Esophagus (tissue), 2 donors: ENCODE data around the gene GPR32. TPM values are rescaled to one million over a fixed set of nuclear protein-coding genes. Genes with fewer than 3 reads are reported as not detected.

Experiments used
- H3K27ac ChIP-seq, 2 donors: one replicate each; pipeline ENCODE4 v1.5.1; 2013; ENCODE audit warnings: low read depth in 2 of 2, mild to moderate bottlenecking in 2 of 2, inconsistent platforms in 1 of 2, low read length in 1 of 2, moderate library complexity in 1 of 2
- H3K27me3 ChIP-seq, 2 donors: one replicate each; pipeline ENCODE4 v1.6.1; 2013; ENCODE audit warnings: low read length in 2 of 2, control low read depth in 1 of 2, mild to moderate bottlenecking in 1 of 2; ENCODE audit not compliant: insufficient read depth in 2 of 2, control insufficient read depth in 1 of 2
- H3K36me3 ChIP-seq, 2 donors: one replicate each; pipeline ENCODE4 v1.6.1; 2013; ENCODE audit warnings: low read length in 1 of 2; ENCODE audit not compliant: control insufficient read depth in 2 of 2, insufficient read depth in 2 of 2
- H3K4me1 ChIP-seq, 2 donors: one replicate each; pipeline ENCODE4 v1.6.1; 2013; ENCODE audit warnings: low read length in 1 of 2; ENCODE audit not compliant: control insufficient read depth in 2 of 2, insufficient read depth in 2 of 2
- H3K4me3 ChIP-seq, 2 donors: one replicate each; pipeline ENCODE4 v1.5.1; 2013; ENCODE audit warnings: low read length in 2 of 2, mild to moderate bottlenecking in 2 of 2, low read depth in 1 of 2, moderate library complexity in 1 of 2
- H3K9me3 ChIP-seq, 2 donors: one replicate each; pipeline ENCODE4 v1.6.1; 2013; ENCODE audit warnings: mild to moderate bottlenecking in 2 of 2, low read depth in 1 of 2, low read length in 1 of 2, moderate library complexity in 1 of 2; ENCODE audit not compliant: control insufficient read depth in 2 of 2, insufficient read depth in 1 of 2
- WGBS, 2 donors: extraction: QIAGEN DNeasy Blood & Tissue Kit; methylation state at CpG; one replicate each; pipeline ENCODE4 v1.1.7; 2013; 5-methylcytosine and 5-hydroxymethylcytosine counted together
- polyA plus RNA-seq, 2 donors: library from polyadenylated mRNA; stranded (reverse); fragments of 200-250 nt; gene quantifications; one replicate each; pipeline ENCODE4 v1.2.3, GENCODE V29; 2013
- donor health status: healthy with polysubstance abuse.
- donor health status: Bipolar disorder and iron deficiency.

Gene GPR32
- polyA plus RNA-seq, 2 donors, result not detected

- no peaks in the 10 kb centered on the region for H3K9me3 ChIP-seq
- H3K27ac ChIP-seq, result no peak overlapping the region
- no peak overlapping the region for H3K4me3 ChIP-seq
- WGBS, 2 donors, result 85 to 86% methylated on average over 8 of the region's 8 CpGs
- H3K27me3 ChIP-seq, result no peaks in the 10 kb centered on the region
- H3K36me3 ChIP-seq, result peaks cover 14 to 33% of the 10 kb centered on the region in 2 donors
- peaks cover 0 to 5% of the 10 kb centered on the region in 2 donors for H3K4me1 ChIP-seq
Measured at GRCh38 chr19:50796634-50797428, 26.6 kb downstream of the GPR32 start.

GRCh38 chr19:50797429-50797780 lies 27.1 kb downstream of the GPR32 start:
- Histone ChIP-seq H3K9me3 (no peaks in the 10 kb centered on the region), H3K27ac (no peak overlapping the region), H3K27me3 (no peaks in the 10 kb centered on the region), H3K4me3 (no peak overlapping the region), H3K36me3 (peaks cover 14 to 36% of the 10 kb centered on the region in 2 donors), H3K4me1 (peaks cover 0 to 5% of the 10 kb centered on the region in 2 donors)
- WGBS, 2 donors, result 89% methylated on average over 7 of the region's 7 CpGs

GRCh38 chr19:50797781-50798658 lies 27.8 kb downstream of the GPR32 start:
- H3K36me3 ChIP-seq, result peaks cover 14 to 36% of the 10 kb centered on the region in 2 donors
- WGBS, 2 donors, result 79 to 85% methylated on average over 17 to 18 of the region's 18 CpGs

GRCh38 chr19:50798659-50799546 lies 28.6 kb downstream of the GPR32 start:
- peaks cover 0 to 7% of the 10 kb centered on the region in 2 donors for H3K4me1 ChIP-seq
- H3K4me3 ChIP-seq, result no peak overlapping the region
- peaks cover 14 to 36% of the 10 kb centered on the region in 2 donors for H3K36me3 ChIP-seq
- H3K27me3 ChIP-seq, result no peaks in the 10 kb centered on the region
- no peaks in the 10 kb centered on the region for H3K9me3 ChIP-seq
- 81 to 86% methylated on average over 20 to 21 of the region's 21 CpGs for WGBS, 2 donors
- H3K27ac ChIP-seq, result no peak overlapping the region

More at GRCh38 chr19:50797781-50798658, 27.8 kb downstream of the GPR32 start:
- H3K27me3 ChIP-seq, result no peaks in the 10 kb centered on the region
- H3K9me3 ChIP-seq, result no peaks in the 10 kb centered on the region
- H3K4me3 ChIP-seq, result no peak overlapping the region
- no peak overlapping the region for H3K27ac ChIP-seq
- peaks cover 0 to 5% of the 10 kb centered on the region in 2 donors for H3K4me1 ChIP-seq

GRCh38 chr19:50799547-50799851 lies 29.2 kb downstream of the GPR32 start:
- peaks cover 14 to 36% of the 10 kb centered on the region in 2 donors for H3K36me3 ChIP-seq
- H3K9me3 ChIP-seq, result no peaks in the 10 kb centered on the region
- no peak overlapping the region for H3K27ac ChIP-seq
- 74% methylated on average over 3 of the region's 3 CpGs for WGBS, 2 donors
- peaks cover 0 to 4% of the 10 kb centered on the region in 2 donors for H3K4me1 ChIP-seq
- no peak overlapping the region for H3K4me3 ChIP-seq
- H3K27me3 ChIP-seq, result no peaks in the 10 kb centered on the region

GRCh38 chr19:50801107-50801506 lies 30.8 kb downstream of the GPR32 start:
- peaks cover 0 to 2% of the 10 kb centered on the region in 2 donors for H3K4me1 ChIP-seq
- no peak overlapping the region for H3K27ac ChIP-seq
- WGBS, 2 donors, result 64 to 65% methylated on average over 8 of the region's 8 CpGs
- no peaks in the 10 kb centered on the region for H3K9me3 ChIP-seq
- no peak overlapping the region for H3K4me3 ChIP-seq
- H3K36me3 ChIP-seq, result peaks cover 12 to 35% of the 10 kb centered on the region in 2 donors
- H3K27me3 ChIP-seq, result no peaks in the 10 kb centered on the region

GRCh38 chr19:50803633-50804419 lies 33.6 kb downstream of the GPR32 start:
- H3K9me3 ChIP-seq, result no peaks in the 10 kb centered on the region
- peak overlapping the region; percentile 98 for H3K27ac ChIP-seq
- peak overlapping the region; percentile 73 to 81 for H3K4me3 ChIP-seq
- no peaks in the 10 kb centered on the region for H3K27me3 ChIP-seq
- peaks cover 0 to 2% of the 10 kb centered on the region in 2 donors for H3K4me1 ChIP-seq
- H3K36me3 ChIP-seq, result peaks cover 5 to 13% of the 10 kb centered on the region in 2 donors
- 1% methylated on average over 40 of the region's 40 CpGs for WGBS, 2 donors

GRCh38 chr19:50804420-50805272 lies 34.4 kb downstream of the GPR32 start:
- WGBS, 2 donors, result 1% methylated on average over 62 of the region's 62 CpGs
- Histone ChIP-seq H3K9me3 (no peaks in the 10 kb centered on the region), H3K4me1 (peaks cover 0 to 2% of the 10 kb centered on the region in 2 donors)

More at GRCh38 chr19:50804420-50805272, 34.4 kb downstream of the GPR32 start:
- Histone ChIP-seq H3K4me3 (peak overlapping the region; percentile 73 to 81), H3K36me3 (peaks cover 0 to 7% of the 10 kb centered on the region in 2 donors), H3K27me3 (no peaks in the 10 kb centered on the region), H3K27ac (peak overlapping the region; percentile 98)
